Gastroesophageal sphincter (tissue), 4 donors: ENCODE measurements around the gene HOXA10. TPM values are rescaled to one million over a fixed set of nuclear protein-coding genes. Genes with fewer than 3 reads are reported as not detected.

Experiments
- ATAC-seq: fragments of 150-250 bp; one replicate; pipeline ENCODE4 v1.9.1; 2016; ENCODE audit warnings: mild to moderate bottlenecking, moderate library complexity
- H3K27ac ChIP-seq, 4 donors: fragments of 200-600 bp; sonication (generic) in 3 of 4; 1 replicate in 3 of 4; 2 replicates in 1 of 4; pipeline ENCODE4 v1.5.1; 2016 to 2019
- H3K27me3 ChIP-seq: fragments of 200-600 bp; sonication (generic); one replicate; pipeline ENCODE4 v1.5.1; 2019
- H3K36me3 ChIP-seq, 2 donors: fragments of 200-600 bp; sonication (generic); one replicate each; pipeline ENCODE4 v1.5.1; 2019; ENCODE audit warnings: control low read depth in 1 of 2
- H3K4me1 ChIP-seq, 3 donors: fragments of 200-600 bp; sonication (generic); 1 replicate in 2 of 3; 2 replicates in 1 of 3; pipeline ENCODE4 v1.5.1; 2016 to 2019; ENCODE audit warnings: control low read depth in 2 of 3
- H3K4me3 ChIP-seq, 2 donors: fragments of 200-600 bp; sonication (generic); one replicate each; pipeline ENCODE4 v1.5.1; 2019; ENCODE audit warnings: mild to moderate bottlenecking in 1 of 2, moderate library complexity in 1 of 2
- H3K9me3 ChIP-seq, 3 donors: fragments of 200-600 bp; sonication (generic); one replicate each; pipeline ENCODE4 v1.5.1; 2017 to 2019; ENCODE audit warnings: control low read depth in 2 of 3
- EP300 ChIP-seq: sonication (generic); formaldehyde crosslinking; IDR thresholded peaks from one replicate; pipeline ENCODE4 v1.6.1; 2017; ENCODE audit warnings: antibody characterized with exemption, mild to moderate bottlenecking
- POLR2A ChIP-seq, 2 donors: fragments of 450-650 bp; IDR thresholded peaks; one replicate each; pipeline ENCODE4 v1.6.1; 2017; ENCODE audit warnings: antibody characterized with exemption in 2 of 2, mild to moderate bottlenecking in 2 of 2, moderate library complexity in 1 of 2
- POLR2AphosphoS5 ChIP-seq: sonication (generic); formaldehyde crosslinking; IDR thresholded peaks from one replicate; pipeline ENCODE4 v1.6.1; 2017; ENCODE audit warnings: antibody characterized with exemption
- WGBS, 2 donors: methylation state at CpG; one replicate each; pipeline ENCODE4 v1.1.5; 2018; ENCODE audit warnings: low coverage in 1 of 2; 5-methylcytosine and 5-hydroxymethylcytosine counted together
- total RNA-seq, 4 donors: library from RNA; depleted of rRNA; stranded (reverse); fragments of >200 nt; gene quantifications; one replicate each; pipeline ENCODE4 v1.1.0, GENCODE V29; 2016
- TF ChIP-seq, protein P1 (sequence below), 4 experiments: fragments of 200-600 bp in 2 of 4; fragments of 450-650 bp in 2 of 4; sonication (generic) in 1 of 4; IDR thresholded peaks; one replicate each; pipeline ENCODE4 v1.5.1; 2017 to 2019; ENCODE audit warnings: antibody characterized with exemption in 4 of 4, mild to moderate bottlenecking in 2 of 4, moderate library complexity in 2 of 4

Gene HOXA10
- total RNA-seq, 4 donors from 2014 or later, result 0.67 TPM; not detected in 3

DNA sequence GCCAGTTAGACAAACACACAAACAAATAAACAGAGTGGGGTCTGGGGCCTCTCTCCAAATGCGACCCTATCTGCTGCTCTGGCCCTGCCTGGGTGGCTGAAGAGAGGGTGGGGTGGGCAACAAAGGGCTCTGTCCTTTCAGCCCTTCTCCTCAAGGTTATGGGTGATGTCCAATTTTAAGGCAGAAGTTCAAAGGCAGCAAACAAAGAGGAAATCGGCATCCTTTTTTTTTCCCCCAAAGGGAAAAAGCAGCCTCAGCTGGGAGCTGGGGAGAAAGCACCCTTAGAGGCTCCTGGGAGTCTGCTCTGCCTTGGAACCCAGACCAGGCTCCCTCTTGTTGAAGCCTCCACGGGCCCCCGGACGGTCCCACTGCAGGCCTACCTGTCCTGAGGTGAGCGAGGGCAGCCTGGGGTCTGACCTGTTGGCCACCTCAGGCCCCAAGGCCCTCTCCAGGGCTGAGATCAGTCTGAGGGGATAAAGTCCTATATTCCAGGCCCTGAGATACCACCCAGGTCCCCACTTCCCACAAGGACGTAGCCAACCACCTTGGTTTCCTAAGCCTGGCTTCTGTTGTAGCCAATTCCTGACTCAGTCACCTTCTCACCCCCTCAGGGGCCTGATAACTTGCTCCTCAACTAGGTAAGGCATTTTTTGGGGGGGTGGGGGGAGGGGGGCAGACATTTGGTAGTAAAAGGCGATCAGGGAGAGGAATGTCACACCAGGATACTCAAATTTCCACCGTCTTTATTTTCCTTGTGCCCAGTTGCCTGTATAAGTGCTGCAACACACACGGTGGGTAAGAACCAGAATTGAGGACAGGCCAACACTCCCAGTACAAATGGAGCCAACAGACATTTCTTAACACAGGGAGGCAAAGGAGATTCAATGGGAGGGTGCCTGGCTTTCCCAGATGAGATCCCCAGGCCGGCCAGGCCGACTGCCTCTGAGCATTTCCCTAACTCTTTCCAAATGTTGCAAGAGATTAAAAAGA is 6.6 kb upstream of the HOXA10 start:
- TF ChIP-seq EP300, result no peak
- TF ChIP-seq POLR2AphosphoS5, result no peak
- TF ChIP-seq, protein P1, sequence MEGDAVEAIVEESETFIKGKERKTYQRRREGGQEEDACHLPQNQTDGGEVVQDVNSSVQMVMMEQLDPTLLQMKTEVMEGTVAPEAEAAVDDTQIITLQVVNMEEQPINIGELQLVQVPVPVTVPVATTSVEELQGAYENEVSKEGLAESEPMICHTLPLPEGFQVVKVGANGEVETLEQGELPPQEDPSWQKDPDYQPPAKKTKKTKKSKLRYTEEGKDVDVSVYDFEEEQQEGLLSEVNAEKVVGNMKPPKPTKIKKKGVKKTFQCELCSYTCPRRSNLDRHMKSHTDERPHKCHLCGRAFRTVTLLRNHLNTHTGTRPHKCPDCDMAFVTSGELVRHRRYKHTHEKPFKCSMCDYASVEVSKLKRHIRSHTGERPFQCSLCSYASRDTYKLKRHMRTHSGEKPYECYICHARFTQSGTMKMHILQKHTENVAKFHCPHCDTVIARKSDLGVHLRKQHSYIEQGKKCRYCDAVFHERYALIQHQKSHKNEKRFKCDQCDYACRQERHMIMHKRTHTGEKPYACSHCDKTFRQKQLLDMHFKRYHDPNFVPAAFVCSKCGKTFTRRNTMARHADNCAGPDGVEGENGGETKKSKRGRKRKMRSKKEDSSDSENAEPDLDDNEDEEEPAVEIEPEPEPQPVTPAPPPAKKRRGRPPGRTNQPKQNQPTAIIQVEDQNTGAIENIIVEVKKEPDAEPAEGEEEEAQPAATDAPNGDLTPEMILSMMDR (IDR thresholded peaks at IDR 0.05), result no peak
- no peak for TF ChIP-seq POLR2A (IDR thresholded peaks at IDR 0.05)
- H3K36me3 ChIP-seq, result no peaks in the 10 kb centered on the region
- H3K9me3 ChIP-seq, result no peaks in the 10 kb centered on the region
- peaks cover 0 to 41% (median 11%) of the 10 kb centered on the region in 3 donors for H3K4me1 ChIP-seq
- ATAC-seq, result no peak
- H3K27ac ChIP-seq, result no peak overlapping the region
- H3K4me3 ChIP-seq, result no peak overlapping the region
- peaks cover 100% of the 10 kb centered on the region for H3K27me3 ChIP-seq
- 78% methylated on average over 3 of the region's 12 CpGs; no CpG with 5 or more reads in 1 of the 2 donors for WGBS, 2 donors

DNA sequence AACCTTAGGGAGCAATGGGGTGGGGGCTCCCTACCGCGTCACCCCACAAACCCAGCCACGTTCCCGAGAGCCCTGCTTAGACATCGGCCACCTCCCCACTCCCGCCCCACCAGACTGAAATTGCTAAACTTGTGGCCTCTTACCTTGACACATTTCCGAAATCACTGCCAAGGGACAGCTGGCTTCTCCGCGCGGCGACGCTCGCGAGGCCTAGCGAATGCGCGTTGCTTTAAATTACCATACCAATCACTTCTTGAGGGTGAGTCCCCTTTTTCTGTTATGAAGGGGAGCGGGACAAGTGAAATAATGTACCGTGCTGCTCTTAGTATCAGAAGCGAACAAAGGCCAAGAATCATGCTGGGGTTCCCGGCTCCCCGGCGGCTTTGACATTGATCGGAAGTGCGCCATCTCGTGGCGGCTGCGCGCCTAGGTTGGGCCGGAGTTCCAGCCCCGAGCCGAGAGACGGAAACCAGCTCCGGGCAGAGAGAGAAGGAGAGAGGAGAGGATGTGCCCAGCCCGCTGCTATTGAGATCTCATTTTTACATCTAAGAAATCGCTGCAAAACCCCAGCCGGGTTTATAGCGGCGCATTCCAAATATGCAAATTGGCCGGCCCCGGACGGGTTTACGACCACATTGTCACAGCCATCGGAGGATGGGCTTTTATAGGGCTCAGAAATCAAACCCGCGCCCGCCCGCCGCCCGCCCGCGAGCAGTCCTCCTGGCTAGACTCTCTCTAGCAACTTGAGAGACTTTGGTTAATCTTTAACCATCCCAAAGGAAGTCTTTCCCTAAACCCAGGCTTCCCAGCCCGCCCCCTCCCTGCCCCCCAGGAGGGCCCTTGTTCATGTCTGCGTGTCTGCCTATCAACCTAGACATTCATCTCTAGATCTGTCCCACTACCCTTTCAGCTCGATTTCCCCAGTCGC is 5.6 kb upstream of the HOXA10 start:
- Histone ChIP-seq H3K27ac (no peak overlapping the region), H3K4me3 (peak overlapping the region in 1 of 2 donors; percentile 6)
- WGBS, 2 donors, result 10 to 13% methylated on average over 10 to 26 of the region's 56 CpGs

DNA sequence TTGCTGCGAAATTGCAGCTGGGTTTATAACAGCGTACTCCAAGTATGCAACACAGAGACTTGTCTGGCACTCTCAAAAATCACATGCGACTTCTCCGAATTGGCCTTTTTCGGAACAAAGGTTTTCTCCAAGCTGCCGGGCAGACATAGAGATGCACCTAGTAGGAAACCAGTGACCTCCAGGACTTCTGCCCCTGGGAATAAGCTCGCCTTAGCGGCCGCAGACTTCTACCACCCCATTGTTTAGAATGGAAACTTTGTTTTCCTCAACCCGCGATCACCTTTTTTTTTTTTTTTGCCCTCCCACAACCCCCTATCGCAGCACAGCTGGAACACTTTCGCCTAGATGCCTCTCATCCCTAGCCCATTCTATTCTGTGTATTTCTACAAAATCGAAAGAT is 4.9 kb upstream of the HOXA10 start:
- peaks cover 100% of the 10 kb centered on the region for H3K27me3 ChIP-seq
- H3K9me3 ChIP-seq, result no peaks in the 10 kb centered on the region
- no peak overlapping the region for H3K4me3 ChIP-seq
- H3K4me1 ChIP-seq, result peaks cover 0 to 31% (median 7%) of the 10 kb centered on the region in 3 donors
- TF ChIP-seq EP300, result no peak
- TF ChIP-seq, protein P1 (IDR thresholded peaks at IDR 0.05), result no peak
- TF ChIP-seq POLR2AphosphoS5, result no peak
- no peak for TF ChIP-seq POLR2A (IDR thresholded peaks at IDR 0.05)
- WGBS, 2 donors, result 45 to 79% methylated on average over 3 to 14 of the region's 14 CpGs
- ATAC-seq, result no peak
- no peak overlapping the region for H3K27ac ChIP-seq
- no peaks in the 10 kb centered on the region for H3K36me3 ChIP-seq

More for the DNA sequence above, 5.6 kb upstream of the HOXA10 start:
- ATAC-seq, result peak; percentile 57
- TF ChIP-seq, protein P1 (IDR thresholded peaks at IDR 0.05), result peak in 3 of 4 experiments; percentile 33 to 79 (median 61)
- no peak for TF ChIP-seq POLR2AphosphoS5
- no peaks in the 10 kb centered on the region for H3K9me3 ChIP-seq
- no peaks in the 10 kb centered on the region for H3K36me3 ChIP-seq
- peaks cover 0 to 32% (median 10%) of the 10 kb centered on the region in 3 donors for H3K4me1 ChIP-seq
- H3K27me3 ChIP-seq, result peaks cover 100% of the 10 kb centered on the region

DNA sequence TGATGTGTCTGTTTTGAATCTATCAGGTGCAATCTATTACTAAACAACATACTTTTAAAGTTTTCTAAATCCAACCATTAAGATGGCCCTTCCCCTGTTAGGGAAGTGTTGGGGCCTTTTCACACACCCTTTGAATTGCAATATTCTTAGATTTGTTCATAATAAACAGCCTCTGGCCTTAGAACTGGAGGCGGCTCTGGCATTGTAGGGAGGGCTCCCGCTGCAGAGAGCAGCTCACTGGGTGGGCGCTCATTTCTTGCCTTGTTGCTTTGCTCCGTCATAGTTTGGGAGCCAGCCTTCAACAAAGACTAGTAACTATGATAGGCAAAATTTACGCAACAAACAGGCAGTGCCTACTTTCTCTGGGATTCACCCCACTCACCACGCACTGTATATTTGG is 4.2 kb upstream of the HOXA10 start:
- no peak for ATAC-seq
- peaks cover 100% of the 10 kb centered on the region for H3K27me3 ChIP-seq
- peaks cover 0 to 31% (median 11%) of the 10 kb centered on the region in 3 donors for H3K4me1 ChIP-seq
- no peaks in the 10 kb centered on the region for H3K36me3 ChIP-seq
- no peaks in the 10 kb centered on the region for H3K9me3 ChIP-seq
- no peak overlapping the region for H3K27ac ChIP-seq
- TF ChIP-seq EP300 (no peak), POLR2A (IDR thresholded peaks at IDR 0.05) (no peak), POLR2AphosphoS5 (no peak)
- TF ChIP-seq, protein P1 (IDR thresholded peaks at IDR 0.05), result no peak
- no peak overlapping the region for H3K4me3 ChIP-seq
- WGBS, 2 donors, result 76 to 100% methylated on average over 1 to 3 of the region's 6 CpGs
